GM21717 (cell line): ENCODE data around the gene CNTNAP3B.
"Not testable (repeated sequence)": the region's sequence is repeated elsewhere in the genome, so short reads cannot be mapped to it uniquely, and the experiment has no call there.

Experiments
- ATAC-seq: cut with Tn5 transposase; IDR thresholded peaks from one replicate; pipeline ENCODE4 v1.9.1; 2021; ENCODE audit warnings: mild to moderate bottlenecking, moderate library complexity; ENCODE audit not compliant: unreplicated experiment

CNTNAP3B gene

GRCh38 chr9:42129073-42129729, at the start of gene CNTNAP3B:
TSS of gene CNTNAP3B (minus strand) at chr9:42129426. CDS start at chr9:42129094, 332 bp downstream.
- not testable (repeated sequence) for ATAC-seq

GRCh38 chr9:42160299-42160698, 31.1 kb upstream of the CNTNAP3B start:
- not testable (repeated sequence) for ATAC-seq

- ATAC-seq: not testable (repeated sequence)
Measured at GRCh38 chr9:42127056-42127841, 2.0 kb downstream of the CNTNAP3B start.

- ATAC-seq: not testable (repeated sequence)
Measured at GRCh38 chr9:42121007-42121406, 8.2 kb downstream of the CNTNAP3B start.

- not testable (repeated sequence) for ATAC-seq
Measured at GRCh38 chr9:42095929-42096328, 33.3 kb downstream of the CNTNAP3B start.

- not testable (repeated sequence) for ATAC-seq
Measured at GRCh38 chr9:42084559-42084952, 44.7 kb downstream of the CNTNAP3B start.

GRCh38 chr9:42083877-42084558, 45.2 kb downstream of the CNTNAP3B start:
- not testable (repeated sequence) for ATAC-seq

GRCh38 chr9:42080376-42080775, 48.9 kb downstream of the CNTNAP3B start:
- not testable (repeated sequence) for ATAC-seq

GRCh38 chr9:42074868-42075267, 54.4 kb downstream of the CNTNAP3B start:
- ATAC-seq: not testable (repeated sequence)

- ATAC-seq: not testable (repeated sequence)
Measured at GRCh38 chr9:42071026-42071425, 58.2 kb downstream of the CNTNAP3B start.

- not testable (repeated sequence) for ATAC-seq
Measured at GRCh38 chr9:42070035-42070799, 59.0 kb downstream of the CNTNAP3B start.

GRCh38 chr9:42053874-42054273, 75.4 kb downstream of the CNTNAP3B start:
- not testable (repeated sequence) for ATAC-seq

- not testable (repeated sequence) for ATAC-seq
Measured at GRCh38 chr9:42050701-42051100, 78.5 kb downstream of the CNTNAP3B start.

GRCh38 chr9:42044422-42045010, 84.7 kb downstream of the CNTNAP3B start:
- not testable (repeated sequence) for ATAC-seq

GRCh38 chr9:42033541-42033940, 95.7 kb downstream of the CNTNAP3B start:
- not testable (repeated sequence) for ATAC-seq

- ATAC-seq: not testable (repeated sequence)
Measured at GRCh38 chr9:42020639-42021038, 108.6 kb downstream of the CNTNAP3B start.

GRCh38 chr9:42018220-42018922, 110.9 kb downstream of the CNTNAP3B start:
- ATAC-seq: not testable (repeated sequence)

- not testable (repeated sequence) for ATAC-seq
Measured at GRCh38 chr9:42014317-42014716, 114.9 kb downstream of the CNTNAP3B start.

- ATAC-seq: not testable (repeated sequence)
Measured at GRCh38 chr9:41991607-41992006, 137.6 kb downstream of the CNTNAP3B start.

- not testable (repeated sequence) for ATAC-seq
Measured at GRCh38 chr9:41980271-41980670, 149.0 kb downstream of the CNTNAP3B start.
